VCaP (cell line): ENCODE measurements around the gene ATXN10.

Source experiments
- H3K27ac ChIP-seq: fragments of 450-650 bp; 2 replicates; pipeline ENCODE4 v1.5.1; 2017
- CTCF ChIP-seq: fragments of 450-650 bp; conservative IDR thresholded peaks from 2 replicates; pipeline ENCODE4 v1.5.1; 2017; ENCODE audit warnings: mild to moderate bottlenecking, moderate library complexity

ATXN10 gene

GRCh38 chr22:45837508-45837907 is 165.9 kb downstream of the ATXN10 start:
- no peak for TF ChIP-seq CTCF
- no peak overlapping the region for H3K27ac ChIP-seq

DNA sequence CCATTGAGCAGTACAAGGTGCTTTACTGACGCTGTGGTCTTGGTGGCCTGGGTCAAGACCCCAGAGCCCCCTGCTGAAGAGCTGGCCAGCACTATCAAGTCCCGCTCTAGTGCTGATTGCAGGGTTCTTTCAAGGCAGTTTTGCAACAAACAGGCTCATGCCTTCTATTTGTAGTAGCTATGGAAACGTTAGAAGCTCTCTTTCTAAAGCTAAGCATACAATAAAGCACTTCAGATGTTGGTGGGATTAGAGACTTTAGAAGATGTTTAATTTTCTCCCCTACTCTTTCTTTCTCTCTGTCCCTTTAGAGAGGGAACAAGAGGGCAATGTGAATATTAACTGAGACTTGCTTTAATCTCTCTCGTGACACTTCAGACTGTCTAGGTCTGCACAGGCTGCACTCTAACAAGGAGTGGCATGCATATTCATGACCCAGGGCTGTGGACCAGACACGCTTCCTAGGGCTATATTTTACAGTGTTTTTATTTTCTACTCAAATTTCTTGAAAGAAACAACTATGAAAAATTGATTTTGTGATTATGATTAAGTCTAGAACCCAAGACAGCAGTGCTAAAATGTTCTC is 166.8 kb downstream of the ATXN10 start:
- H3K27ac ChIP-seq: no peak overlapping the region
- no peak for TF ChIP-seq CTCF

DNA sequence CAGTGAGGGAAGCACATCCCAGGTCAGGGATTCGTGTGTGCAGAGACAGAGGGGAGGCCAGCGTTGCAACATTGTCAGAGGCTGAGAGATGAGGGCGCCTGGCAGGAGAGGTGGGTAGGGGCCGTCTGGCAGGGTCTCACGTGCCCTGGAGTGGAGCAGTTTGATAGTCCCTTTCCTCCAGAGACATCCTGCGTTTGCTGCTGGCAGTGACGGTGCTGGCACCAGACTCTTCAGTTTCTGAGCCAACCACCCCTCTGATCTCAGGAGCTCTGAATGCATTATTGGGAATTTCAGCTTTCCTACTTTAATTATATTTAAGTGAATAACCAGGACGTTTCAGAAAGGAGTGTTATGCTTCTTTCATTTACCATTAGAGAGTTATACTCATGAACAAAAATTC is 168.8 kb downstream of the ATXN10 start:
- no peak overlapping the region for H3K27ac ChIP-seq
- no peak for TF ChIP-seq CTCF

GRCh38 chr22:45842291-45842991 is 170.8 kb downstream of the ATXN10 start:
- no peak overlapping the region for H3K27ac ChIP-seq
- TF ChIP-seq CTCF: no peak

- H3K27ac ChIP-seq: no peak overlapping the region
- TF ChIP-seq CTCF: no peak
Observed at GRCh38 chr22:45843031-45843430, 171.4 kb downstream of the ATXN10 start.

GRCh38 chr22:45843986-45844385 is 172.4 kb downstream of the ATXN10 start:
- no peak for TF ChIP-seq CTCF
- no peak overlapping the region for H3K27ac ChIP-seq

- TF ChIP-seq CTCF: no peak
Observed at GRCh38 chr22:45845076-45845487, 173.4 kb downstream of the ATXN10 start.

More at GRCh38 chr22:45845076-45845487, 173.4 kb downstream of the ATXN10 start:
- H3K27ac ChIP-seq: no peak overlapping the region
